HepG2 (cell line): ENCODE measurements around the gene MZF1. TPM values are rescaled to one million over a fixed set of nuclear protein-coding genes. Genes with fewer than 3 reads are reported as not detected.

Experiments used
- ATF7 ChIP-seq, 2 experiments: fragments of 450-650 bp in 1 of 2; sonication (generic) in 1 of 2; formaldehyde crosslinking in 1 of 2; IDR thresholded peaks; 2 replicates each; pipeline versions ENCODE4 v1.4.0 to v1.6.1; 2016 to 2020; ENCODE audit warnings: antibody characterized with exemption in 1 of 2, mild to moderate bottlenecking in 1 of 2, missing genetic modification reagents in 1 of 2
- DPF2 ChIP-seq: sonication (generic); formaldehyde crosslinking; IDR thresholded peaks from 2 replicates; pipeline ENCODE4 v1.4.0; 2020; ENCODE audit warnings: mild to moderate bottlenecking, low read depth, missing genetic modification reagents, borderline replicate concordance
- ELF1 ChIP-seq: sonication (generic); formaldehyde crosslinking; IDR thresholded peaks from 2 replicates; pipeline ENCODE4 v1.4.0; 2020; ENCODE audit warnings: missing genetic modification reagents
- EP300 ChIP-seq, 3 experiments: sonication (generic) in 1 of 3; formaldehyde crosslinking in 1 of 3; IDR thresholded peaks; 2 replicates each; pipeline versions ENCODE4 v1.5.1 to v1.6.1; 2011 to 2020; ENCODE audit warnings: low read depth in 2 of 3, low read length in 2 of 3, borderline replicate concordance in 1 of 3, improper control_type of control experiment in 1 of 3, mild to moderate bottlenecking in 1 of 3, missing genetic modification reagents in 1 of 3, moderate library complexity in 1 of 3
- FOXA3 ChIP-seq: IDR thresholded peaks from 2 replicates; pipeline ENCODE4 v1.6.1; 2016; ENCODE audit warnings: missing genetic modification reagents, missing compliant biosample characterization
- GATAD1 ChIP-seq: IDR thresholded peaks from 2 replicates; pipeline ENCODE4 v1.6.1; 2016; ENCODE audit warnings: missing genetic modification reagents, missing compliant biosample characterization
- JUNB ChIP-seq: sonication (generic); formaldehyde crosslinking; IDR thresholded peaks from 2 replicates; pipeline ENCODE4 v1.8.0; 2022; ENCODE audit warnings: missing genetic modification reagents, mild to moderate bottlenecking, borderline replicate concordance
- KDM5A ChIP-seq: fragments of 200-600 bp; sonication (generic); IDR thresholded peaks from 2 replicates; pipeline ENCODE4 v1.7.0; 2018; ENCODE audit warnings: antibody characterized with exemption, mild to moderate bottlenecking, low read length, borderline replicate concordance
- KLF16 ChIP-seq, 2 experiments: sonication (generic) in 1 of 2; formaldehyde crosslinking in 1 of 2; IDR thresholded peaks; 2 replicates each; pipeline versions ENCODE4 v1.6.1 to v1.8.0; 2016 to 2023; ENCODE audit warnings: missing genetic modification reagents in 2 of 2, missing compliant biosample characterization in 1 of 2
- MTF2 ChIP-seq: sonication (generic); formaldehyde crosslinking; IDR thresholded peaks from 2 replicates; pipeline ENCODE4 v1.5.0; 2020; ENCODE audit warnings: missing genetic modification reagents, borderline replicate concordance
- POLR2A ChIP-seq, 2 experiments: IDR thresholded peaks; 2 replicates each; pipeline ENCODE4 v1.6.1; 2011; ENCODE audit warnings: low read depth in 2 of 2, low read length in 2 of 2, mild to moderate bottlenecking in 1 of 2, moderate library complexity in 1 of 2; ENCODE audit not compliant: insufficient read depth in 1 of 2
- POLR2G ChIP-seq: fragments of 200-400 bp; formaldehyde crosslinking; IDR thresholded peaks from 2 replicates; pipeline ENCODE4 v1.6.1; 2018; ENCODE audit warnings: mild to moderate bottlenecking, low read depth, low read length, moderate library complexity
- RFX3 ChIP-seq: IDR thresholded peaks from 2 replicates; pipeline ENCODE4 v1.6.1; 2016; ENCODE audit warnings: missing biosample characterization, missing genetic modification reagents
- SCMH1 ChIP-seq: sonication (generic); formaldehyde crosslinking; IDR thresholded peaks from 2 replicates; pipeline ENCODE4 v1.9.0; 2021; ENCODE audit warnings: missing genetic modification reagents, mild to moderate bottlenecking, borderline replicate concordance
- ZBTB44 ChIP-seq: sonication (generic); formaldehyde crosslinking; IDR thresholded peaks from 2 replicates; pipeline ENCODE4 v1.4.0; 2020; ENCODE audit warnings: missing genetic modification reagents
- ZFP36 ChIP-seq: fragments of 150-350 bp; IDR thresholded peaks from 2 replicates; pipeline ENCODE4 v1.6.1; 2018; ENCODE audit warnings: borderline replicate concordance, low read length, low read depth; ENCODE audit not compliant: partially characterized antibody
- ZFP36L1 ChIP-seq: sonication (generic); formaldehyde crosslinking; IDR thresholded peaks from 2 replicates; pipeline ENCODE4 v1.8.0; 2022; ENCODE audit warnings: mild to moderate bottlenecking, missing genetic modification reagents, moderate library complexity
- ZMAT5 ChIP-seq: sonication (generic); formaldehyde crosslinking; IDR thresholded peaks from 2 replicates; pipeline ENCODE4 v1.5.0; 2020; ENCODE audit warnings: mild to moderate bottlenecking, low read depth, missing genetic modification reagents, borderline replicate concordance
- ZNF10 ChIP-seq: sonication (generic); formaldehyde crosslinking; IDR thresholded peaks from 2 replicates; pipeline ENCODE4 v1.4.0; 2020; ENCODE audit warnings: mild to moderate bottlenecking, low read depth, missing genetic modification reagents, borderline replicate concordance
- ZNF562 ChIP-seq: sonication (generic); formaldehyde crosslinking; IDR thresholded peaks from 2 replicates; pipeline ENCODE4 v1.8.0; 2022; ENCODE audit warnings: missing genetic modification reagents, borderline replicate concordance
- ZNF574 ChIP-seq: sonication (generic); formaldehyde crosslinking; IDR thresholded peaks from 2 replicates; pipeline ENCODE4 v1.4.0; 2020; ENCODE audit warnings: missing genetic modification reagents
- ZNF749 ChIP-seq: sonication (generic); formaldehyde crosslinking; IDR thresholded peaks from 2 replicates; pipeline ENCODE4 v1.8.0; 2022; ENCODE audit warnings: mild to moderate bottlenecking, missing genetic modification reagents, moderate library complexity, borderline replicate concordance
- ZSCAN5A ChIP-seq: sonication (generic); formaldehyde crosslinking; IDR thresholded peaks from 2 replicates; pipeline ENCODE4 v1.8.0; 2022; ENCODE audit warnings: mild to moderate bottlenecking, missing genetic modification reagents, borderline replicate concordance
- polyA plus RNA-seq, 8 experiments: library from polyadenylated mRNA; depleted of rRNA in 3 of 8; stranded (reverse) in 7 of 8; unstranded in 1 of 8; fragments of >200 nt; fragmentation: Illumina TruSeq in 4 of 8; extraction: Trizol in 4 of 8; gene quantifications; 2 replicates each; pipeline versions ENCODE4 v1.2.1 to v1.2.3, GENCODE V29; 2011 to 2016; ENCODE audit warnings: low read depth in 4 of 8, missing spikeins in 1 of 8, mixed read lengths in 1 of 8; ENCODE audit not compliant: insufficient read depth in 1 of 8
- total RNA-seq, 5 experiments: library from RNA; depleted of rRNA; stranded (reverse); fragments of >200 nt; fragmentation: Illumina TruSeq; extraction: Trizol; gene quantifications; 2 replicates each; pipeline ENCODE4 v1.2.3, GENCODE V29; 2016; ENCODE audit warnings: low read depth in 1 of 5

Gene MZF1
- total and polyA plus RNA-seq, 2 of the 13 experiments (the other 11 are each of a cell fraction or from before 2014, with no cell fraction given), result 3.1 to 8.1 TPM

GRCh38 chr19:58550362-58551122, 22.6 kb downstream of the MZF1 start (continued):
- no peak for TF ChIP-seq ZSCAN5A (CRISPR knock-in tag)
- 0 out of 2 replicates have a peak, but pooled peaks have one; percentile 15 for TF ChIP-seq POLR2G
- no peak for TF ChIP-seq ELF1 (CRISPR knock-in tag)
- no peak for TF ChIP-seq ZFP36L1 (CRISPR knock-in tag)
- no peak for TF ChIP-seq ATF7 (IDR thresholded peaks at IDR 0.05)
- TF ChIP-seq ATF7 (CRISPR knock-in tag; IDR thresholded peaks at IDR 0.05), result no peak
- no peak for TF ChIP-seq MTF2 (CRISPR knock-in tag)
- TF ChIP-seq ZNF10, result no peak
- no peak for TF ChIP-seq KDM5A
- peak in 1 of 2 experiments; percentile 33; a peak in 2 of 4 replicates for TF ChIP-seq POLR2A (IDR thresholded peaks at IDR 0.05; ENCODE audit: insufficient read depth in 1 of 2, low read depth in 2 of 2, low read length in 2 of 2)
- TF ChIP-seq FOXA3 (CRISPR knock-in tag), result no peak
- TF ChIP-seq SCMH1 (CRISPR knock-in tag), result no peak
- TF ChIP-seq GATAD1 (CRISPR knock-in tag), result no peak
- no peak for TF ChIP-seq ZBTB44
- TF ChIP-seq RFX3 (CRISPR knock-in tag), result no peak
- TF ChIP-seq JUNB (CRISPR knock-in tag), result no peak
- no peak for TF ChIP-seq ZNF574 (CRISPR knock-in tag)
- TF ChIP-seq ZNF749, result no peak
- TF ChIP-seq DPF2, result no peak
- TF ChIP-seq ZMAT5 (CRISPR knock-in tag), result no peak
- no peak for TF ChIP-seq EP300 (IDR thresholded peaks at IDR 0.05; ENCODE audit: low read depth in 2 of 2, low read length in 2 of 2)
- TF ChIP-seq EP300 (CRISPR knock-in tag; IDR thresholded peaks at IDR 0.05; ENCODE audit: borderline replicate concordance), result no peak
- no peak for TF ChIP-seq ZNF562 (CRISPR knock-in tag)
- no peak for TF ChIP-seq KLF16 (CRISPR knock-in tag; IDR thresholded peaks at IDR 0.05)
- TF ChIP-seq ZFP36, result no peak
